RWPE2 (cell line): ENCODE results near the gene GAP43.

ENCODE experiments used
- ATAC-seq: fragments of 200-7000 bp; cut with Tn5 transposase; 3 replicates; pipeline ENCODE4 v1.9.1; 2021; ENCODE audit warnings: low read depth
- DNase-seq: peaks from one replicate; pipeline ENCODE4 v3.0.0-alpha.2; 2020; ENCODE audit warnings: low spot score
- H3K27ac ChIP-seq: fragments of 450-650 bp; 2 replicates; pipeline ENCODE4 v1.5.1; 2017; ENCODE audit warnings: mild to moderate bottlenecking; ENCODE audit not compliant: poor library complexity, severe bottlenecking
- H3K27me3 ChIP-seq: fragments of 250-450 bp; sonication (Bioruptor Pico); 2 replicates; pipeline ENCODE4 v1.5.1; 2021; ENCODE audit warnings: mild to moderate bottlenecking, moderate library complexity; ENCODE audit not compliant: insufficient read depth, poor library complexity, severe bottlenecking
- H3K36me3 ChIP-seq: fragments of 250-450 bp; sonication (Bioruptor Pico); 2 replicates; pipeline ENCODE4 v1.5.1; 2020; ENCODE audit warnings: low read depth, mild to moderate bottlenecking, moderate library complexity
- H3K4me1 ChIP-seq: fragments of 250-450 bp; sonication (Bioruptor Pico); 2 replicates; pipeline ENCODE4 v1.5.1; 2021; ENCODE audit warnings: mild to moderate bottlenecking, moderate library complexity; ENCODE audit not compliant: insufficient read depth, poor library complexity, severe bottlenecking
- H3K4me3 ChIP-seq: fragments of 250-450 bp; sonication (Bioruptor Pico); 2 replicates; pipeline ENCODE4 v1.5.1; 2021; ENCODE audit warnings: mild to moderate bottlenecking, moderate library complexity; ENCODE audit not compliant: severe bottlenecking
- H3K9me3 ChIP-seq: fragments of 250-450 bp; sonication (Bioruptor Pico); 2 replicates; pipeline ENCODE4 v1.5.1; 2021; ENCODE audit warnings: mild to moderate bottlenecking, moderate library complexity; ENCODE audit not compliant: severe bottlenecking
- TF ChIP-seq, protein P1 (sequence below): fragments of 450-650 bp; IDR thresholded peaks from one replicate; pipeline ENCODE4 v1.5.1; 2017; ENCODE audit warnings: mild to moderate bottlenecking, moderate library complexity; ENCODE audit not compliant: poor library complexity, severe bottlenecking

GAP43 gene

DNA sequence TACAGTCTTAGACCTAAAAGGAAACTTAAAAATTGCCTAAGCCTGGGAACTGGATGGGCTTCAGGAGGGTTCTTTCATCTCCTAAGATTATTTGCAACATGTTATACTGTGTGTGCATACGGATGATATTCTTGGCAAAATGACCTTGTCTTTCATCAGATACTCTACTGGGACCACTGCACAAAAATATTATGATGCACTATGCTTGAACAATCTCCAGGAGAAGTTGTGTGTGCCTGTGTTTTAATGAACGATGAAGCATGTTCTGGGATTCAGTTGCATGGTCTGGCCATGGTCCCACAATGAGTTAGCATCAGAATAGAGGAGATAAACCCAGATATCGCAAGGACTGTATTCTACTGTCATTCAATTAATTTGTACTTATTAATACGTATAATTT lies 68.7 kb downstream of the GAP43 start:
- Histone ChIP-seq H3K4me3 (no peak overlapping the region), H3K27me3 (no peaks in the 10 kb centered on the region), H3K4me1 (peaks cover 8% of the 10 kb centered on the region), H3K27ac (no peak overlapping the region), H3K9me3 (no peaks in the 10 kb centered on the region), H3K36me3 (no peaks in the 10 kb centered on the region)
- no peak for DNase-seq
- TF ChIP-seq, protein P1, sequence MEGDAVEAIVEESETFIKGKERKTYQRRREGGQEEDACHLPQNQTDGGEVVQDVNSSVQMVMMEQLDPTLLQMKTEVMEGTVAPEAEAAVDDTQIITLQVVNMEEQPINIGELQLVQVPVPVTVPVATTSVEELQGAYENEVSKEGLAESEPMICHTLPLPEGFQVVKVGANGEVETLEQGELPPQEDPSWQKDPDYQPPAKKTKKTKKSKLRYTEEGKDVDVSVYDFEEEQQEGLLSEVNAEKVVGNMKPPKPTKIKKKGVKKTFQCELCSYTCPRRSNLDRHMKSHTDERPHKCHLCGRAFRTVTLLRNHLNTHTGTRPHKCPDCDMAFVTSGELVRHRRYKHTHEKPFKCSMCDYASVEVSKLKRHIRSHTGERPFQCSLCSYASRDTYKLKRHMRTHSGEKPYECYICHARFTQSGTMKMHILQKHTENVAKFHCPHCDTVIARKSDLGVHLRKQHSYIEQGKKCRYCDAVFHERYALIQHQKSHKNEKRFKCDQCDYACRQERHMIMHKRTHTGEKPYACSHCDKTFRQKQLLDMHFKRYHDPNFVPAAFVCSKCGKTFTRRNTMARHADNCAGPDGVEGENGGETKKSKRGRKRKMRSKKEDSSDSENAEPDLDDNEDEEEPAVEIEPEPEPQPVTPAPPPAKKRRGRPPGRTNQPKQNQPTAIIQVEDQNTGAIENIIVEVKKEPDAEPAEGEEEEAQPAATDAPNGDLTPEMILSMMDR: no peak
- no peak for ATAC-seq

DNA sequence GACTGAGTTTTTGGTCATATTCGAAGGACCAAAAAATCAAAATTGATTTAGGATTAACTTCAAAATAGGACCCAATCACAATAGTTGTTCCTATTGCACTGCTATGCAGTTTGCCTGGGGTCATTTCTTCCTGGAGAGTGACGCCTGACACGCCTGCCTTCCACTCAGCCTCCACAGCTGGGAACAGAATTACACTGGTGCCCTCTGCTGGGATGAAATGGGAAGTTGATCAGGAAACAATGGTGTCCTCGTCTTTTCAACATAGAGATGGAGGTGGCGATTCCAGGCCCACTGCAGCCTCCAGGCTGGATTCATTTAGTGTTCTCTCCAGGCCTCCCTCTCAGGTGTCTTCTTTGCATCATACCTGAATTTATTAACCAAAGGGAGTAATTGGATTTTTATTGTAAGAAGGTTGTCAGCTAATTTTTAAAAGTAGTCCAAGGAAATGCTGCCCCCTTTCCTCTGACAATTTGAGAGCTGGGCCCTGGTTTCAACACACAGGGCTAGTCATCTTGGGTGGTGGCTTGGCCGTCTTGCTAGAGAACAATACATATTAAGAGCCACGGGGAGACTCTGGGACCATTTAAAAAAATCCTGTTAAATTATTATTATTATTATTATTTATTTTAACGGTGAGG lies 69.7 kb downstream of the GAP43 start:
- Histone ChIP-seq H3K9me3 (no peaks in the 10 kb centered on the region), H3K4me3 (no peak overlapping the region), H3K4me1 (peaks cover 8% of the 10 kb centered on the region), H3K27ac (no peak overlapping the region), H3K27me3 (no peaks in the 10 kb centered on the region), H3K36me3 (no peaks in the 10 kb centered on the region)
- TF ChIP-seq, protein P1: peak; percentile 92
- DNase-seq (peak; percentile 40), ATAC-seq (peak; percentile 93)

DNA sequence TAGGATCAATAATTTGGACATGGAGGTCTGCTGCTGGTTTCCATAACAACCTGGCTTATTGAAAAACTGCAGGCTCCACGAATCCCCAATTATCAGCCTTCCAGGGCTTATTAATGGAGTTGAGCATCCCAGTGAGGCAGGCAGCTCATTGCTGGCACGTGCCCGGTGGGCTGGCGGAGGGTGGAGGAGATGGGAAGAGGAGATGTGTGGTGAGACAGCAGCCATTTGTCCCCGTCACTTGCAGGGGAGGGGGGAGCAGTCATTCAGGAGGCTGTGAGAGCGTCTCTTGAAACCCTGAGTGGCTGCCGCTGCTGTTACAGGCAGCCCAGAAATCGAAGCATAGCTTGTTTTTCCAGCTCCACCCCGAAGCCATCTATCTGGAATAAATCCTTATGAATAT lies 70.6 kb downstream of the GAP43 start:
- DNase-seq: no peak
- no peak overlapping the region for H3K4me3 ChIP-seq
- no peaks in the 10 kb centered on the region for H3K27me3 ChIP-seq
- no peak for ATAC-seq
- TF ChIP-seq, protein P1: no peak
- H3K36me3 ChIP-seq: no peaks in the 10 kb centered on the region
- H3K9me3 ChIP-seq: no peaks in the 10 kb centered on the region
- no peak overlapping the region for H3K27ac ChIP-seq
- peaks cover 8% of the 10 kb centered on the region for H3K4me1 ChIP-seq

DNA sequence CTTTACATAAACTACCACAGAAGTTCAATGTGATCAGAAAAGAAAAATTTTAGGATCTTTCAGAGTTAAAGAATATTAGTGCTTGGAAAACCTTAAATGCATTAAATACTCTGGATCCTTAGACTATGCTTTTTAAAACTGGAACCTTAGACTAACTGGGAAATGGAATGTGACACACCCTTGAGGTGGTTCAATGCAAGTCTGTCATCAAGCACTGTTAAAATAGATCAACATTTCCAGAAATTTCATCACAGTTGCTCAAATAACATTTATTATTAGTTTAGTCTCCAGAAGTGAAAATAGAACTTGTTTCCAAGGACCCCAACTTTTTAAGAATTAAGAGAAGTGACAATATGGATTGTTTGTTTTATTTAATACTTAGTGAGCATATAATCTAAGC lies 71.8 kb downstream of the GAP43 start:
- no peaks in the 10 kb centered on the region for H3K36me3 ChIP-seq
- DNase-seq (no peak), ATAC-seq (peak; percentile 55; the same call in 1 of the 3 replicates)
- H3K4me3 ChIP-seq: no peak overlapping the region
- H3K9me3 ChIP-seq: no peaks in the 10 kb centered on the region
- no peak overlapping the region for H3K27ac ChIP-seq
- TF ChIP-seq, protein P1: no peak
- H3K27me3 ChIP-seq: no peaks in the 10 kb centered on the region
- H3K4me1 ChIP-seq: peaks cover 8% of the 10 kb centered on the region

DNA sequence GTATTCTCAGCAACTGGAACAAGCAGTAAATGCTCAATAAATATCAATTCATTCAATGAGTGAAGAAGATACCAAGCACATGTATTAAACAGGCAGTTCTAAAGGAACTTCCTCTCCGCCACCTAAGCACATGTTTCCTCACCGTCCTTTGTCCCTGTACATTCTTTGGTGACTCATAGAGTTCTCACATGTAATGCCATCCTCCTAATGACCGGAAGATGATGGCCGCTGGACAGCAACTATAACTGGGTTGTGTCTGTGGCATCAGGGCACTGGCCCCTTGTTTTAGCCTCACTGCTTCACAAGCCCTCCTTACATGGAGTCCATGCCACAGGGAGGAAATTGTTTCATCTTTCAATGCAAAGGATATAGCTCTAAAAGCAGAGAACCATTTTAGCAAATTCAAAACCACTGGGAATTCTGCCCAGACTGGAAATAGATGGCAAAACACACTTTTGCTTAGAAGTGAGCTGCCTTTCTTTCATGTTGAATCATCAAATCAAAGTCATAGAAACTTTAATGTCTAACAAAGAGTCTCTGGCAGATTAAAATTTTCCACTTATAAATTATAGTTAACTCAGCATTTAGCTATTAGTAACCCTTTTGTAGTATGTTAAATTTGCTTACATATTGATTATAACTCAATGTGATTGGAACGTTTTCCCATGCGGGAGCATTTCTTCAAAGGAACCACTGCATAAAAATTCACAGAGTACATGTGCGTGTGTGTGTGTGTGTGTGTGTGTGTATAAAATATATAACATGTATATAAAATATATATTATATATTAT lies 74.1 kb downstream of the GAP43 start:
- TF ChIP-seq, protein P1: no peak
- no peak for DNase-seq

More for the DNA sequence above, 74.1 kb downstream of the GAP43 start:
- Histone ChIP-seq H3K4me1 (peaks cover 8% of the 10 kb centered on the region), H3K4me3 (no peak overlapping the region), H3K27ac (no peak overlapping the region), H3K36me3 (no peaks in the 10 kb centered on the region), H3K27me3 (no peaks in the 10 kb centered on the region), H3K9me3 (no peaks in the 10 kb centered on the region)
- no peak for ATAC-seq
